Smooth muscle cell (in vitro differentiated cells): ENCODE results near the gene CAPNS2. TPM values are rescaled to one million over a fixed set of nuclear protein-coding genes. Genes with fewer than 3 reads are reported as not detected.

Source experiments
- DNase-seq: peaks from one replicate; lab custom pipeline; 2025; ENCODE audit not compliant: unreplicated experiment; lab: John Stamatoyannopoulos, UW
- H2AFZ ChIP-seq: fragments of 200-600 bp; sonication (generic); 2 replicates; pipeline ENCODE4 v1.6.0; 2016; ENCODE audit warnings: antibody characterized with exemption, low read depth, mild to moderate bottlenecking
- H3F3A ChIP-seq: fragments of 200-600 bp; sonication (generic); 2 replicates; pipeline ENCODE4 v1.6.0; 2017; ENCODE audit warnings: antibody characterized with exemption, low read depth
- H3K27ac ChIP-seq: fragments of 200-600 bp; sonication (generic); 2 replicates; pipeline ENCODE4 v1.5.1; 2016; ENCODE audit warnings: low read depth, mild to moderate bottlenecking
- H3K27me3 ChIP-seq: fragments of 200-600 bp; sonication (generic); 2 replicates; pipeline ENCODE4 v1.6.1; 2016; ENCODE audit warnings: low read depth, mild to moderate bottlenecking
- H3K36me3 ChIP-seq: fragments of 200-600 bp; sonication (generic); 2 replicates; pipeline ENCODE4 v1.5.1; 2016; ENCODE audit warnings: low read depth
- H3K4me1 ChIP-seq: fragments of 200-600 bp; sonication (generic); 2 replicates; pipeline ENCODE4 v1.5.1; 2016; ENCODE audit warnings: low read depth
- H3K4me2 ChIP-seq: fragments of 200-600 bp; sonication (generic); 2 replicates; pipeline ENCODE4 v1.6.0; 2016; ENCODE audit warnings: mild to moderate bottlenecking
- H3K4me3 ChIP-seq: fragments of 200-600 bp; sonication (generic); 2 replicates; pipeline ENCODE4 v1.5.1; 2016; ENCODE audit warnings: mild to moderate bottlenecking
- H3K79me2 ChIP-seq: fragments of 200-600 bp; sonication (generic); 2 replicates; pipeline ENCODE4 v1.6.0; 2016; ENCODE audit warnings: low read depth, mild to moderate bottlenecking
- H3K9ac ChIP-seq: fragments of 200-600 bp; sonication (generic); 2 replicates; pipeline ENCODE4 v1.6.0; 2016; ENCODE audit warnings: low read depth
- H3K9me3 ChIP-seq: fragments of 200-600 bp; sonication (generic); replicated peaks from 2 replicates; pipeline ENCODE4 v1.5.1; 2016; ENCODE audit warnings: low read depth
- H4K20me1 ChIP-seq: fragments of 200-600 bp; sonication (generic); 2 replicates; pipeline ENCODE4 v1.6.0; 2016; ENCODE audit warnings: low read depth
- CTCF ChIP-seq: fragments of 200-600 bp; sonication (generic); IDR thresholded peaks from 2 replicates; pipeline ENCODE4 v1.5.1; 2017; ENCODE audit warnings: borderline replicate concordance, mild to moderate bottlenecking, antibody characterized with exemption; ENCODE audit not compliant: insufficient read depth, poor library complexity, severe bottlenecking
- WGBS: methylation state at CpG from one replicate; pipeline ENCODE4 v1.1.7; 2016; ENCODE audit warnings: low lambda C conversion rate; 5-methylcytosine and 5-hydroxymethylcytosine counted together
- polyA plus RNA-seq: library from polyadenylated mRNA; unstranded; fragments of >200 nt; fragmentation: Nextera tagmentation; extraction: Ambion mirVana; gene quantifications from 2 replicates; pipeline ENCODE4 v1.2.1, GENCODE V29; 2016
- total RNA-seq: library from RNA; depleted of rRNA; stranded (reverse); fragments of >200 nt; gene quantifications from 2 replicates; pipeline ENCODE4 v1.2.3, GENCODE V29; 2014

Gene CAPNS2
- total and polyA plus RNA-seq, 2 experiments from 2014 or later: 3.0 to 10.4 TPM

- Histone ChIP-seq H3K4me3 (no peak overlapping the region), H3K4me2 (no peak overlapping the region), H3K36me3 (no peaks in the 10 kb centered on the region), H3K27me3 (no peaks in the 10 kb centered on the region), H3K27ac (peak overlapping the region; percentile 47), H4K20me1 (no peaks in the 10 kb centered on the region), H3K79me2 (no peaks in the 10 kb centered on the region), H3F3A (no peaks in the 10 kb centered on the region), H3K4me1 (no peaks in the 10 kb centered on the region), H3K9ac (no peak overlapping the region), H3K9me3 (no peaks in the 10 kb centered on the region), H2AFZ (no peak overlapping the region)
- TF ChIP-seq CTCF: peak; percentile 58
- DNase-seq: no peak
- WGBS: 49% methylated on average over 2 of the region's 2 CpGs
Observed at GRCh38 chr16:55543472-55543871, 23.0 kb upstream of the CAPNS2 start.

GRCh38 chr16:55552621-55553020, 13.9 kb upstream of the CAPNS2 start:
- no peaks in the 10 kb centered on the region for H3F3A ChIP-seq
- H3K4me1 ChIP-seq: no peaks in the 10 kb centered on the region
- H4K20me1 ChIP-seq: no peaks in the 10 kb centered on the region
- peak overlapping the region; percentile 43 for H3K4me2 ChIP-seq
- no peak for TF ChIP-seq CTCF
- peaks cover 5% of the 10 kb centered on the region for H3K36me3 ChIP-seq
- no peaks in the 10 kb centered on the region for H3K9me3 ChIP-seq
- no peak overlapping the region for H3K9ac ChIP-seq
- no peaks in the 10 kb centered on the region for H3K27me3 ChIP-seq
- no peak overlapping the region for H2AFZ ChIP-seq
- H3K79me2 ChIP-seq: no peaks in the 10 kb centered on the region
- H3K4me3 ChIP-seq: no peak overlapping the region
- DNase-seq: no peak
- peak overlapping the region; percentile 67 for H3K27ac ChIP-seq

- Histone ChIP-seq H3K27ac (peak overlapping the region; percentile 32), H4K20me1 (no peaks in the 10 kb centered on the region), H3K4me3 (no peak overlapping the region), H3K4me1 (no peaks in the 10 kb centered on the region), H3K4me2 (no peak overlapping the region), H3K9ac (no peak overlapping the region), H3F3A (peaks cover 5% of the 10 kb centered on the region), H2AFZ (no peak overlapping the region), H3K27me3 (no peaks in the 10 kb centered on the region), H3K79me2 (no peaks in the 10 kb centered on the region), H3K9me3 (no peaks in the 10 kb centered on the region), H3K36me3 (no peaks in the 10 kb centered on the region)
- no peak for DNase-seq
- WGBS: 79% methylated on average over 2 of the region's 2 CpGs
- no peak for TF ChIP-seq CTCF
Observed at GRCh38 chr16:55555436-55555835, 11.0 kb upstream of the CAPNS2 start.

- no peaks in the 10 kb centered on the region for H3K36me3 ChIP-seq
- no peak overlapping the region for H3K4me2 ChIP-seq
- peaks cover 5% of the 10 kb centered on the region for H3F3A ChIP-seq
- H2AFZ ChIP-seq: no peak overlapping the region
- H3K4me3 ChIP-seq: no peak overlapping the region
- no peaks in the 10 kb centered on the region for H3K27me3 ChIP-seq
- no peak for DNase-seq
- no peak for TF ChIP-seq CTCF
- H3K9me3 ChIP-seq: no peaks in the 10 kb centered on the region
- no peak overlapping the region for H3K27ac ChIP-seq
- H3K4me1 ChIP-seq: no peaks in the 10 kb centered on the region
- H3K79me2 ChIP-seq: no peaks in the 10 kb centered on the region
- H4K20me1 ChIP-seq: no peaks in the 10 kb centered on the region
- H3K9ac ChIP-seq: no peak overlapping the region
Observed at GRCh38 chr16:55557186-55557585, 9.3 kb upstream of the CAPNS2 start.
